Measurements from ENCODE around the gene SIX2. TPM values are rescaled to one million over a fixed set of nuclear protein-coding genes. Genes with fewer than 3 reads are reported as not detected.

The SIX2 gene
- total and polyA plus RNA-seq, 2 of the 8 experiments (the other 6 are each of a cell fraction or from before 2014, with no cell fraction given): 0.47 to 1.0 TPM

DNA sequence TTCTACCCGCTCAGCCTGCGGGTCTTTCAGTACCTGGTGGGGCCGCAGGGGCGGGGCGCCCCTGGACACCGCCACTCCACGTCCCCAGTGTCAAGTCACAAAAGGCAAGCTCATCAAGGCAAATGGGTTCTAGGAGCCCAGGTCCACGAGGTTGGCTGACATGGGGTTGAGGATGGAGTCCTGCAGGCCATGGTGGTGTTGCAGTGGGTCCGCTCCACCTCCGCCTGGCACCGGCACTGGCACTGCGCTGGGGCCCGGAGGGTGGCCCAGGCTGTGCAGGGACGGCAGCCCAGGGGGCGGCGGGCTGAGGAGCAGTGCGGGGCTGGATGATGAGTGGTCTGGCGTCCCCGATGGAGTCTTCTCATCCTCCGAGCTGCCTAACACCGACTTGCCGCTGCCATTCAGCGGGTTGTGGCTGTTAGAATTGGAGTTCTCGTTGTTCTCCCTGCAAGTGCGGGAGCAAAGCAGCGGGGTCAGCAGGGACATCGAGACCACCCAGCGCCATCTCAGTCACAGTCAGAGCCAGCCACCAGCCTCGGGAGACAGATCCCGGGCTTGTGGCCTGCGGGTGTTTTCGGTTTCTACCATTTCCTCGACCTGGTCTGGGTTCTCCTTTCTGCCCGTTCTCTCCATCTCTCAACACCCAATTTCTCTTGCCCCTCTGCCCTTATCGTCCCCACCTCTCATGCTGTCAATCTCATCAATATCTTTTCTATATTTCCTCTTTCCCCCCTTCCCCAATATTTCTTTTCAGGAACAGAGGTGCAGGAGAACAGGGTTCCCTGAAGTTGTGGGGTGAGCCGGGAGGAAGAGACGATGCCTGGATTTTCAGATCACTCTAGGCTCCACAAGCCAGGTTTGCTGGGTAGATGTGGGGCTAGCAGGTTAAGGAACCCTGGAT is 3.0 kb downstream of the SIX2 start:
- DNase-seq (ENCODE audit: low read depth in 1 of 2, low spot score in 2 of 2): no peak
- WGBS, 2 experiments (ENCODE audit: extremely low coverage in 1 of 2, insufficient coverage in 1 of 2, insufficient read length in 1 of 2, insufficient replicate concordance in 2 of 2, low coverage in 1 of 2, low lambda C conversion rate in 2 of 2, missing lambda C conversion rate in 1 of 2): 20% methylated on average over 36 of the region's 37 CpGs; no CpG with 5 or more reads in 1 of the 2 experiments
- TF ChIP-seq RXRA (IDR thresholded peaks at IDR 0.05; ENCODE audit: insufficient read depth, low read depth, low read length) (no peak), SUZ12 (IDR thresholded peaks at IDR 0.05; ENCODE audit: low read length) (peak; percentile 77; the same call in 1 of the 2 replicates), RBBP5 (IDR thresholded peaks at IDR 0.05; ENCODE audit: borderline replicate concordance, low read depth, low read length) (no peak), POLR2AphosphoS5 (IDR thresholded peaks at IDR 0.05; ENCODE audit: low read depth, low read length) (no peak), KDM1A (IDR thresholded peaks at IDR 0.05; ENCODE audit: borderline replicate concordance, low read length) (no peak), BCL11A (IDR thresholded peaks at IDR 0.05; ENCODE audit: low read depth in 2 of 2, low read length in 2 of 2) (no peak)
- TF ChIP-seq, protein P1, sequence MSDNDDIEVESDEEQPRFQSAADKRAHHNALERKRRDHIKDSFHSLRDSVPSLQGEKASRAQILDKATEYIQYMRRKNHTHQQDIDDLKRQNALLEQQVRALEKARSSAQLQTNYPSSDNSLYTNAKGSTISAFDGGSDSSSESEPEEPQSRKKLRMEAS (IDR thresholded peaks at IDR 0.05): no peak

More for the DNA sequence above, 3.0 kb downstream of the SIX2 start:
- peak overlapping the region; percentile 77; the same call in 1 of the 2 replicates for H2BK12ac ChIP-seq (ENCODE audit: low read depth, low read length)
- H3K23ac ChIP-seq (ENCODE audit: insufficient read length): no peak overlapping the region
- CTCF ChIA-PET (ENCODE audit: partially characterized antibody): interaction anchor here (0.6 to 3.3 kb wide), 12 partner anchors 7 to 488 kb away, joined by 3 to 17 read pairs (median 4); no protein-coding TSS in a partner anchor
- H3K4me1 ChIP-seq (replicated peaks in 1 of 4; ENCODE audit: control insufficient read depth in 3 of 4, insufficient read depth in 4 of 4, low read length in 3 of 4): peaks cover 0 to 37% (median 18%) of the 10 kb centered on the region in 4 experiments; a peak in 5 of 7 replicates
- no peak for FAIRE-seq
- H2AFZ ChIP-seq (ENCODE audit: low read length): no peak overlapping the region
- H4K8ac ChIP-seq (ENCODE audit: extremely low read depth, insufficient read depth, low read length): peak overlapping the region; percentile 17; the same call in 1 of the 2 replicates
- peak overlapping the region; percentile 72; the same call in 1 of the 2 replicates for H2BK15ac ChIP-seq (ENCODE audit: low read length)
- no peaks in the 10 kb centered on the region for H3K9me3 ChIP-seq (ENCODE audit: insufficient read depth in 2 of 2, low read depth in 1 of 2, low read length in 1 of 2)
- H3K23me2 ChIP-seq (ENCODE audit: low read depth, low read length): peaks cover 16% of the 10 kb centered on the region; the same call in 1 of the 2 replicates
- H3K27ac ChIP-seq (ENCODE audit: low read depth, low read length): no peak overlapping the region
- peaks cover 3 to 37% of the 10 kb centered on the region in 2 experiments for H4K20me1 ChIP-seq (replicated peaks in 1 of 2; ENCODE audit: control insufficient read depth in 1 of 2, insufficient read depth in 2 of 2, low read length in 2 of 2)
- no peak overlapping the region for H3K56ac ChIP-seq (replicated peaks; ENCODE audit: insufficient read length, low read depth, low read length)
- H4K91ac ChIP-seq (replicated peaks; ENCODE audit: insufficient read length, low read length): no peak overlapping the region
- no peaks in the 10 kb centered on the region for H3K79me1 ChIP-seq (ENCODE audit: low read depth, low read length)
- no peak overlapping the region for H2BK120ac ChIP-seq (replicated peaks; ENCODE audit: low read depth, low read length)
- H2BK20ac ChIP-seq (ENCODE audit: low read length): no peak overlapping the region
- 0 out of 2 replicates have a peak overlapping the region, but pooled peaks have one; percentile 40 for H2AK5ac ChIP-seq (ENCODE audit: low read depth, low read length)
- H3K36me3 ChIP-seq (ENCODE audit: control insufficient read depth in 2 of 4, insufficient read depth in 4 of 4, low read length in 3 of 4): peaks cover 0 to 13% (median 0%) of the 10 kb centered on the region in 4 experiments; a peak in 1 of 8 replicates
- H3K79me2 ChIP-seq (ENCODE audit: control insufficient read depth in 1 of 2, insufficient read depth in 2 of 2, low read length in 2 of 2): no peaks in the 10 kb centered on the region
- POLR2A ChIA-PET (ENCODE audit: partially characterized antibody): no interaction called here
- no peak overlapping the region for H2BK5ac ChIP-seq (ENCODE audit: low read depth, low read length)
- no peak overlapping the region for H4K5ac ChIP-seq (ENCODE audit: insufficient read length, low read depth, low read length)
- no peak overlapping the region for H3K18ac ChIP-seq (ENCODE audit: extremely low read depth, low read length)
- H3K14ac ChIP-seq (ENCODE audit: insufficient read length): no peak overlapping the region
- H3K9ac ChIP-seq (replicated peaks in 1 of 4; ENCODE audit: extremely low read depth in 1 of 4, low read depth in 3 of 4, low read length in 3 of 4): no peak overlapping the region
- no peak overlapping the region for H3K4me3 ChIP-seq (ENCODE audit: extremely low read depth in 1 of 4, insufficient read depth in 2 of 4, low read depth in 3 of 4, low read length in 4 of 4)
- H3K27me3 ChIP-seq (replicated peaks in 1 of 4; ENCODE audit: control insufficient read depth in 3 of 4, extremely low read depth in 1 of 4, insufficient read depth in 3 of 4, low read length in 3 of 4): peaks cover 83 to 92% (median 89%) of the 10 kb centered on the region in 4 experiments
- no peak overlapping the region; a peak in 1 of 4 replicates for H3K4me2 ChIP-seq (ENCODE audit: insufficient read depth in 1 of 2, low read depth in 2 of 2, low read length in 2 of 2)
- no peak overlapping the region for H3K4ac ChIP-seq (replicated peaks; ENCODE audit: insufficient read length, low read depth, low read length)
